ACC112 (cell line): ENCODE results near the gene MAGEA6.
"Not testable (repeated sequence)": the region's sequence is repeated elsewhere in the genome, so short reads cannot be mapped to it uniquely, and the experiment has no call there.

ENCODE experiments used
- H2AFZ ChIP-seq: fragments of 200-600 bp; sonication (generic); one replicate; pipeline ENCODE4 v1.6.0; 2017; ENCODE audit warnings: antibody characterized with exemption, low read length; ENCODE audit not compliant: unreplicated experiment
- H3K27ac ChIP-seq: fragments of 200-600 bp; sonication (generic); 2 replicates; pipeline ENCODE4 v1.5.1; 2014; ENCODE audit warnings: low read depth, mild to moderate bottlenecking, antibody characterized with exemption, low read length, moderate library complexity
- H3K27me3 ChIP-seq: fragments of 200-600 bp; sonication (generic); 2 replicates; pipeline ENCODE4 v1.6.1; 2014; ENCODE audit warnings: mild to moderate bottlenecking, antibody characterized with exemption, low read length, moderate library complexity, mixed read lengths; ENCODE audit not compliant: insufficient read depth
- H3K36me3 ChIP-seq: fragments of 200-600 bp; sonication (generic); 2 replicates; pipeline ENCODE4 v1.6.1; 2016; ENCODE audit warnings: mild to moderate bottlenecking, antibody characterized with exemption, low read length, moderate library complexity, mixed read lengths; ENCODE audit not compliant: insufficient read depth
- H3K4me1 ChIP-seq: fragments of 200-600 bp; sonication (generic); one replicate; pipeline ENCODE4 v1.6.1; 2016; ENCODE audit warnings: low read length, mixed read lengths; ENCODE audit not compliant: insufficient read depth, unreplicated experiment, control insufficient read depth
- H3K4me3 ChIP-seq: fragments of 200-600 bp; sonication (generic); 2 replicates; pipeline ENCODE4 v1.5.1; 2014; ENCODE audit warnings: mild to moderate bottlenecking, low read depth, low read length
- H3K79me2 ChIP-seq: fragments of 200-600 bp; sonication (generic); one replicate; pipeline ENCODE4 v1.6.0; 2016; ENCODE audit warnings: low read length; ENCODE audit not compliant: control insufficient read depth, unreplicated experiment, insufficient read depth

Gene MAGEA6

GRCh38 chrX:152734143-152734858 lies 35.2 kb downstream of the MAGEA6 start:
- H3K4me3 ChIP-seq, H3K27me3 ChIP-seq, H3K4me1 ChIP-seq, H3K36me3 ChIP-seq, H3K27ac ChIP-seq, H3K79me2 ChIP-seq, H2AFZ ChIP-seq: not testable (repeated sequence)

- no peaks in the 10 kb centered on the region for H3K79me2 ChIP-seq
- H3K4me3 ChIP-seq, result no peak within 1 kb of the TSS
- H3K36me3 ChIP-seq, result no peaks in the 10 kb centered on the region
- no peaks in the 10 kb centered on the region for H3K27me3 ChIP-seq
- H3K27ac ChIP-seq, result no peak within 1 kb of the TSS
- H2AFZ ChIP-seq, result no peak within 1 kb of the TSS
- H3K4me1 ChIP-seq, result no peaks in the 10 kb centered on the region
These were observed 36.1 kb downstream of the MAGEA6 start, which contains the start of the genes CSAG1 and MAGEA12 for GRCh38 chrX:152733261-152733975. Gene CSAG1, minus strand, starts transcription at chrX:152733721. Its CDS starts 1,261 bp downstream, at chrX:152732460. Gene MAGEA12, plus strand, starts transcription at chrX:152733757. Its CDS starts 2,405 bp downstream, at chrX:152736162.

GRCh38 chrX:152725409-152725808 lies 44.1 kb downstream of the MAGEA6 start:
- H3K27me3 ChIP-seq, result no peaks in the 10 kb centered on the region
- no peak overlapping the region for H3K27ac ChIP-seq
- no peaks in the 10 kb centered on the region for H3K79me2 ChIP-seq
- H3K36me3 ChIP-seq, result no peaks in the 10 kb centered on the region
- H3K4me3 ChIP-seq, result no peak overlapping the region
- no peaks in the 10 kb centered on the region for H3K4me1 ChIP-seq
- H2AFZ ChIP-seq, result no peak overlapping the region
